Peyer's patch (tissue), 4 donors: ENCODE data around the gene CD40. TPM values are rescaled to one million over a fixed set of nuclear protein-coding genes. Genes with fewer than 3 reads are reported as not detected.
A peak's percentile ranks its signal among the peaks of the same experiment; 100 is the strongest.

Experiments used
- DNase-seq, 3 donors: peaks; one replicate each; pipeline ENCODE4 v3.0.0-alpha.2; 2017 to 2019
- H3K27ac ChIP-seq, 4 donors: fragments of 200-600 bp; sonication (generic); one replicate each; pipeline ENCODE4 v1.5.1; 2016 to 2019
- H3K27me3 ChIP-seq, 2 donors: fragments of 200-600 bp; sonication (generic); one replicate each; pipeline ENCODE4 v1.5.1; 2019
- H3K36me3 ChIP-seq, 3 donors: fragments of 200-600 bp; sonication (generic); one replicate each; pipeline ENCODE4 v1.5.1; 2016 to 2019
- H3K4me1 ChIP-seq, 4 donors: fragments of 200-600 bp; sonication (generic); one replicate each; pipeline ENCODE4 v1.5.1; 2016 to 2019
- H3K4me3 ChIP-seq, 4 donors: fragments of 200-600 bp; sonication (generic); 1 replicate in 3 of 4; 2 replicates in 1 of 4; pipeline ENCODE4 v1.5.1; 2016 to 2019; ENCODE audit warnings: mild to moderate bottlenecking in 1 of 4
- H3K9me3 ChIP-seq, 4 donors: fragments of 200-600 bp; sonication (generic); one replicate each; pipeline ENCODE4 v1.5.1; 2016 to 2019; ENCODE audit warnings: mild to moderate bottlenecking in 1 of 4
- CTCF ChIP-seq, 6 experiments: fragments of 450-650 bp in 4 of 6; fragments of 200-600 bp in 2 of 6; sonication (generic) in 1 of 6; IDR thresholded peaks; one replicate each; pipeline ENCODE4 v1.5.1; 2017 to 2019; ENCODE audit warnings: antibody characterized with exemption in 6 of 6, mild to moderate bottlenecking in 3 of 6, moderate library complexity in 1 of 6
- POLR2A ChIP-seq, 2 donors: fragments of 450-650 bp; IDR thresholded peaks; one replicate each; pipeline ENCODE4 v1.5.1; 2017; ENCODE audit warnings: antibody characterized with exemption in 2 of 2, mild to moderate bottlenecking in 2 of 2, moderate library complexity in 2 of 2
- total RNA-seq, 4 donors: library from RNA; depleted of rRNA; stranded (reverse); fragments of >200 nt; gene quantifications; one replicate each; pipeline ENCODE4 v1.1.0, GENCODE V29; 2016

Gene CD40
- total RNA-seq, 4 donors from 2014 or later, result 1.6 to 17.6 (median 9.3) TPM

- H3K36me3 ChIP-seq, result no peaks in the 10 kb centered on the region
- H3K4me3 ChIP-seq, result no peak overlapping the region
- no peaks in the 10 kb centered on the region for H3K4me1 ChIP-seq
- TF ChIP-seq CTCF (IDR thresholded peaks at IDR 0.05) (no peak), POLR2A (IDR thresholded peaks at IDR 0.05) (no peak)
- no peak overlapping the region for H3K27ac ChIP-seq
- DNase-seq, result no peak
- H3K9me3 ChIP-seq, result no peaks in the 10 kb centered on the region
- no peaks in the 10 kb centered on the region for H3K27me3 ChIP-seq
These were observed 8.4 kb downstream of the CD40 start for GRCh38 chr20:46126440-46127056.

GRCh38 chr20:46127396-46128010 lies 9.4 kb downstream of the CD40 start:
- Histone ChIP-seq H3K4me3 (no peak overlapping the region), H3K4me1 (no peaks in the 10 kb centered on the region), H3K27me3 (no peaks in the 10 kb centered on the region), H3K9me3 (no peaks in the 10 kb centered on the region), H3K36me3 (no peaks in the 10 kb centered on the region), H3K27ac (no peak overlapping the region)
- peak in 1 of 3 donors; percentile 4 for DNase-seq
- TF ChIP-seq POLR2A (IDR thresholded peaks at IDR 0.05) (no peak), CTCF (IDR thresholded peaks at IDR 0.05) (no peak)

GRCh38 chr20:46128310-46129151 lies 10.4 kb downstream of the CD40 start:
- TF ChIP-seq POLR2A (IDR thresholded peaks at IDR 0.05) (no peak), CTCF (IDR thresholded peaks at IDR 0.05) (peak in 4 of 6 experiments; percentile 21 to 38 (median 30))
- H3K27me3 ChIP-seq, result no peaks in the 10 kb centered on the region
- no peaks in the 10 kb centered on the region for H3K36me3 ChIP-seq
- H3K4me1 ChIP-seq, result no peaks in the 10 kb centered on the region
- no peak overlapping the region for H3K4me3 ChIP-seq
- DNase-seq, result peak in 1 of 3 donors; percentile 37
- no peaks in the 10 kb centered on the region for H3K9me3 ChIP-seq
- H3K27ac ChIP-seq, result no peak overlapping the region

- DNase-seq, result peak in 1 of 3 donors; percentile 22
- H3K27me3 ChIP-seq, result no peaks in the 10 kb centered on the region
- no peak for TF ChIP-seq POLR2A (IDR thresholded peaks at IDR 0.05)
- no peak for TF ChIP-seq CTCF (IDR thresholded peaks at IDR 0.05)
- no peak overlapping the region for H3K27ac ChIP-seq
- H3K4me1 ChIP-seq, result no peaks in the 10 kb centered on the region
- no peaks in the 10 kb centered on the region for H3K36me3 ChIP-seq
- no peaks in the 10 kb centered on the region for H3K9me3 ChIP-seq
- H3K4me3 ChIP-seq, result no peak overlapping the region
These were observed 11.9 kb downstream of the CD40 start for GRCh38 chr20:46129955-46130481.

- no peak overlapping the region for H3K27ac ChIP-seq
- H3K27me3 ChIP-seq, result no peaks in the 10 kb centered on the region
- DNase-seq, result peak in 1 of 3 donors; percentile 15
- TF ChIP-seq CTCF (IDR thresholded peaks at IDR 0.05) (no peak), POLR2A (IDR thresholded peaks at IDR 0.05) (no peak)
- H3K9me3 ChIP-seq, result no peaks in the 10 kb centered on the region
- H3K4me3 ChIP-seq, result no peak overlapping the region
- no peaks in the 10 kb centered on the region for H3K36me3 ChIP-seq
- H3K4me1 ChIP-seq, result no peaks in the 10 kb centered on the region
These were observed 12.4 kb downstream of the CD40 start for GRCh38 chr20:46130534-46130933.
